ENCODE measurements around the gene NUCB1. TPM values are rescaled to one million over a fixed set of nuclear protein-coding genes. Genes with fewer than 3 reads are reported as not detected.

NUCB1 gene
- total RNA-seq, 1 experiment from 2014 or later, result 125 TPM

DNA sequence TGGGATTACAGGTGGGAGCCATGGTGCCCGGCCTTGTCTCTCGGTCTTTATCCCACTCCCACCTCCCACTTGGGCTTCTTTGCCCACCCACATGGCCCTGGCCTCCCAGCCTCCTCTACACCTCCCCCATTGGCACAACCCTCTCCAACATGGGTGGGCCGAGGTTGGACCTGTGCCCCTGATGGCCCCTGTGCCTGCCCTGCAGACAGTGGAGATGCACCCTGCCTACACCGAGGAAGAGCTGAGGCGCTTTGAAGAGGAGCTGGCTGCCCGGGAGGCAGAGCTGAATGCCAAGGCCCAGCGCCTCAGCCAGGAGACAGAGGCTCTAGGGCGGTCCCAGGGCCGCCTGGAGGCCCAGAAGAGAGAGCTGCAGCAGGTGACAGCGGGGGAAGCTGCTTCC is 20.8 kb downstream of the NUCB1 start:
- Histone ChIP-seq H3K9ac (ENCODE audit: extremely low read depth, insufficient read length, low read length) (no peak overlapping the region), H4K5ac (ENCODE audit: insufficient read length, low read depth, low read length) (no peak overlapping the region), H3K79me1 (ENCODE audit: insufficient read depth, low read depth, low read length, poor library complexity, severe bottlenecking) (no peaks in the 10 kb centered on the region), H3K9me3 (ENCODE audit: control insufficient read depth, low read depth, low read length) (no peaks in the 10 kb centered on the region), H3K18ac (ENCODE audit: insufficient read length, low read depth, low read length) (no peak overlapping the region), H3K4me2 (ENCODE audit: insufficient read depth, insufficient read length, low read length) (no peak overlapping the region), H2BK5ac (ENCODE audit: insufficient read length, low read length) (no peak overlapping the region), H3K14ac (ENCODE audit: insufficient read depth, low read length) (no peak overlapping the region), H3K79me2 (ENCODE audit: insufficient read depth, low read length) (no peaks in the 10 kb centered on the region), H3K4ac (ENCODE audit: low read depth, low read length) (no peak overlapping the region), H2BK120ac (ENCODE audit: low read depth, low read length, poor library complexity, severe bottlenecking) (no peak overlapping the region), H2BK12ac (ENCODE audit: insufficient read length, low read depth, low read length) (no peak overlapping the region), H3K4me1 (ENCODE audit: insufficient read depth, low read length) (no peaks in the 10 kb centered on the region), H3K27me3 (ENCODE audit: insufficient read depth, low read length) (no peaks in the 10 kb centered on the region), H3K27ac (ENCODE audit: insufficient read length, low read depth, low read length) (no peak overlapping the region), H3K23ac (ENCODE audit: insufficient read length, low read depth, low read length) (no peak overlapping the region), H2AFZ (ENCODE audit: low read length) (no peak overlapping the region), H2BK15ac (ENCODE audit: low read depth, low read length) (no peak overlapping the region), H2AK5ac (ENCODE audit: insufficient read length, low read length) (no peak overlapping the region), H2BK20ac (ENCODE audit: low read depth, low read length, poor library complexity, severe bottlenecking) (no peak overlapping the region), H3K56ac (ENCODE audit: insufficient read length, low read depth, low read length) (no peak overlapping the region), H3T11ph (ENCODE audit: low read length) (no peak overlapping the region), H4K20me1 (ENCODE audit: control insufficient read depth, insufficient read depth, insufficient read length) (no peaks in the 10 kb centered on the region), H4K8ac (replicated peaks; ENCODE audit: insufficient read length, low read depth, low read length) (no peak overlapping the region), H3K23me2 (ENCODE audit: insufficient read length, low read depth, low read length, poor library complexity, severe bottlenecking) (no peaks in the 10 kb centered on the region), H4K91ac (ENCODE audit: insufficient read length, low read depth, low read length) (no peak overlapping the region)
- DNase-seq, result no peak
- TF ChIP-seq, protein P1, sequence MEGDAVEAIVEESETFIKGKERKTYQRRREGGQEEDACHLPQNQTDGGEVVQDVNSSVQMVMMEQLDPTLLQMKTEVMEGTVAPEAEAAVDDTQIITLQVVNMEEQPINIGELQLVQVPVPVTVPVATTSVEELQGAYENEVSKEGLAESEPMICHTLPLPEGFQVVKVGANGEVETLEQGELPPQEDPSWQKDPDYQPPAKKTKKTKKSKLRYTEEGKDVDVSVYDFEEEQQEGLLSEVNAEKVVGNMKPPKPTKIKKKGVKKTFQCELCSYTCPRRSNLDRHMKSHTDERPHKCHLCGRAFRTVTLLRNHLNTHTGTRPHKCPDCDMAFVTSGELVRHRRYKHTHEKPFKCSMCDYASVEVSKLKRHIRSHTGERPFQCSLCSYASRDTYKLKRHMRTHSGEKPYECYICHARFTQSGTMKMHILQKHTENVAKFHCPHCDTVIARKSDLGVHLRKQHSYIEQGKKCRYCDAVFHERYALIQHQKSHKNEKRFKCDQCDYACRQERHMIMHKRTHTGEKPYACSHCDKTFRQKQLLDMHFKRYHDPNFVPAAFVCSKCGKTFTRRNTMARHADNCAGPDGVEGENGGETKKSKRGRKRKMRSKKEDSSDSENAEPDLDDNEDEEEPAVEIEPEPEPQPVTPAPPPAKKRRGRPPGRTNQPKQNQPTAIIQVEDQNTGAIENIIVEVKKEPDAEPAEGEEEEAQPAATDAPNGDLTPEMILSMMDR (conservative IDR thresholded peaks at IDR 0.05), result no peak
- Mint-ChIP-seq H3K36me3 (ENCODE audit: insufficient read depth in 1 of 3, low read depth in 3 of 3) (peaks cover 9 to 45% (median 35%) of the 10 kb centered on the region in 3 experiments), H3K9me3 (no peaks in the 10 kb centered on the region), H3K4me1 (0 out of 4 replicates have a peak, but pooled peaks cover 2% of the 10 kb centered on the region in 2 experiments), H3K27ac (no peak overlapping the region), H3K27me3 (ENCODE audit: low read depth) (no peaks in the 10 kb centered on the region), H3K4me3 (no peak overlapping the region)
- no CpG with 5 or more reads among the region's 10 CpGs for WGBS (ENCODE audit: extremely low coverage, insufficient read length, low lambda C conversion rate)

All from H9 (cell line).